Measurements from ENCODE around the gene C2CD3. TPM values are rescaled to one million over a fixed set of nuclear protein-coding genes. Genes with fewer than 3 reads are reported as not detected.
"Not testable (repeated sequence)": the region's sequence is repeated elsewhere in the genome, so short reads cannot be mapped to it uniquely, and the experiment has no call there.

C2CD3 gene
- polyA plus RNA-seq, 1 experiment = 8.7 TPM

DNA sequence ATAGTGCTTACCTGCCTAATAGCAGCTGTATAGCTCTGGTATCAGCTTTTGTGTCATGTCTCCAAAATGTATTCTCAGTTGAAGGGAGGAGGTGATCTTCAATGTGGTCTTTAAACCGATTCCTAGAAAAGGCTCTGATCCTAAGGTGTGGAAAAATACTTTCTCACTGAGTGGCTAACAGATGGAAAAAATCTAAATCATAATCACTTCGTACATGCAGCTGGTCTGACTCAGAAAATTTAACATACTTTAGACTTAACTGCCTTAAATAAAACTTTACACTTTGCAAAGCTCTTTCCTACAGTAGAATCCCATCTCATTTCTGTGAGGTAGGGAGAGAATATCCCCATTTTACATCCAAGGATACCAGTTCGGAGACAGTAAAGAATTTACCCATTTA, 38.0 kb downstream of the C2CD3 start:
- no peak for DNase-seq (ENCODE audit: low read depth, low spot score)
- Histone ChIP-seq H3K4me3 (ENCODE audit: low read depth, low read length) (no peak overlapping the region), H3K27ac (ENCODE audit: low read depth, low read length) (no peak overlapping the region), H3K27me3 (ENCODE audit: control insufficient read depth, insufficient read depth, low read length) (no peaks in the 10 kb centered on the region), H3K9me3 (ENCODE audit: control insufficient read depth, insufficient read depth, low read length) (no peaks in the 10 kb centered on the region)
- ChIA-PET POLR2A (interaction anchor here (1.2 kb wide), 1 partner anchor 38 kb away, joined by 4 read pairs; the partner anchor contains the start of gene C2CD3), CTCF (no interaction called here)
- no peak for TF ChIP-seq CTCF (IDR thresholded peaks at IDR 0.05; ENCODE audit: low read depth, low read length)

- H3K9me3 ChIP-seq (ENCODE audit: control insufficient read depth, insufficient read depth, low read length); H3K4me3 ChIP-seq (ENCODE audit: low read depth, low read length); DNase-seq (ENCODE audit: low read depth, low spot score); POLR2A ChIA-PET; CTCF ChIA-PET; H3K27ac ChIP-seq (ENCODE audit: low read depth, low read length); H3K27me3 ChIP-seq (ENCODE audit: control insufficient read depth, insufficient read depth, low read length): not testable (repeated sequence)
Observed at GRCh38 chr11:74129121-74129520, 41.7 kb downstream of the C2CD3 start.

DNA sequence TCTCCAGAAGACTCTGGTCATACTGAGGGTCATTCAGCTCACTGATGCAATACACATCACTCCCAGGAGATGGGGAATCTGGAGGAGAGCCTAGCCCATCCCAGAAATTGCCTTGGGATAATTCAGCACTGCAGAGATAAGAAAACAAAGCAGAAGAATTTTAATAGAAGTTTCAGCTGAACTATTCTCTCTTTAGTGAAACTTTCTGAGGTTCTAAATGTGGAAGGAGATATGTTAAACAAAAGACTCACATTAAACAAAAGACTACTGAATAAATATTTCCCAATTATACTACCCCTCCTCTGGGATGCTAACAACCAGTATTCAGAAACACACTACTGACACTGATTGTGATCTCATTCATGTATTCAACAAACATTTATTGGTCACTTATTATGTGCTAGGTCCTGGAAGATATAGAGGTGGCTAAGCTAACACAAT, 47.8 kb downstream of the C2CD3 start:
- TF ChIP-seq CTCF (IDR thresholded peaks at IDR 0.05; ENCODE audit: low read depth, low read length) = peak; percentile 35
- no peak overlapping the region for H3K4me3 ChIP-seq (ENCODE audit: low read depth, low read length)
- no peaks in the 10 kb centered on the region for H3K9me3 ChIP-seq (ENCODE audit: control insufficient read depth, insufficient read depth, low read length)
- DNase-seq (ENCODE audit: low read depth, low spot score) = no peak
- no peak overlapping the region for H3K27ac ChIP-seq (ENCODE audit: low read depth, low read length)
- ChIA-PET CTCF (interaction anchor here (0.5 to 1.3 kb wide), 3 partner anchors 12 to 327 kb away, joined by 3 to 4 read pairs (median 3); no protein-coding TSS in a partner anchor), POLR2A (no interaction called here)
- no peaks in the 10 kb centered on the region for H3K27me3 ChIP-seq (ENCODE audit: control insufficient read depth, insufficient read depth, low read length)

DNA sequence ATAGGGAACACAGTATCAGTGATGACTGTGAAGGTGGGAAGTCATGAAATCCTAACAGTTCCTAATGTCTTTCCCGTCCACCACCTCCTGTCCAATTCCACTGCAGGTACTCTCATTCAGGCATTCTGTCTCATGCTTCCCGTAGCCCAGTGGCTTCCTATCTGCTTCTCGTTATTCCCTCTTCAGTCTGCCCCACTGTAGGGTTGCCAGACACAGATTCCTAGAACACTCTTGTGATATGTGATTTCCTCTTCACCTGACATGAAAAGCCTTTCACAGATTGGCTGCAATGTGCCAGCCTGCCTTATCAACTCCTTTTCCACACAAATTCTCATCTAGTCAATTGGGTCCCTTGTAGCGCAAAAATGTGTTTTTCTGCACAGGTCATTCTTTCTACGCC, 49.0 kb downstream of the C2CD3 start:
- no peak for TF ChIP-seq CTCF (IDR thresholded peaks at IDR 0.05; ENCODE audit: low read depth, low read length)
- H3K9me3 ChIP-seq (ENCODE audit: control insufficient read depth, insufficient read depth, low read length) = no peaks in the 10 kb centered on the region
- POLR2A ChIA-PET = no interaction called here
- no peak overlapping the region for H3K4me3 ChIP-seq (ENCODE audit: low read depth, low read length)
- CTCF ChIA-PET = interaction anchor here (1.3 kb wide), 1 partner anchor 200 kb away, joined by 3 read pairs; no protein-coding TSS in a partner anchor
- no peak overlapping the region for H3K27ac ChIP-seq (ENCODE audit: low read depth, low read length)
- DNase-seq (ENCODE audit: low read depth, low spot score) = no peak
- no peaks in the 10 kb centered on the region for H3K27me3 ChIP-seq (ENCODE audit: control insufficient read depth, insufficient read depth, low read length)

GRCh38 chr11:74120260-74121035, 50.4 kb downstream of the C2CD3 start:
- not testable (repeated sequence) for H3K9me3 ChIP-seq (ENCODE audit: control insufficient read depth, insufficient read depth, low read length); H3K27me3 ChIP-seq (ENCODE audit: control insufficient read depth, insufficient read depth, low read length); H3K4me3 ChIP-seq (ENCODE audit: low read depth, low read length); DNase-seq (ENCODE audit: low read depth, low spot score); H3K27ac ChIP-seq (ENCODE audit: low read depth, low read length)
- POLR2A ChIA-PET = interaction anchor here (0.7 kb wide), 1 partner anchor 48 kb away, joined by 3 read pairs; no protein-coding TSS in a partner anchor
- CTCF ChIA-PET = interaction anchor here (0.6 kb wide), 1 partner anchor 712 kb away, joined by 3 read pairs; no protein-coding TSS in a partner anchor

GRCh38 chr11:74116719-74117118, 54.1 kb downstream of the C2CD3 start:
- Histone ChIP-seq H3K27ac (ENCODE audit: low read depth, low read length) (no peak overlapping the region), H3K27me3 (ENCODE audit: control insufficient read depth, insufficient read depth, low read length) (no peaks in the 10 kb centered on the region), H3K4me3 (ENCODE audit: low read depth, low read length) (no peak overlapping the region), H3K9me3 (ENCODE audit: control insufficient read depth, insufficient read depth, low read length) (no peaks in the 10 kb centered on the region)
- no peak for TF ChIP-seq CTCF (IDR thresholded peaks at IDR 0.05; ENCODE audit: low read depth, low read length)
- DNase-seq (ENCODE audit: low read depth, low spot score) = no peak
- POLR2A ChIA-PET = no interaction called here
- CTCF ChIA-PET = no interaction called here
